Measurements from ENCODE around the gene PRDM11.
"Not testable (repeated sequence)": the region's sequence is repeated elsewhere in the genome, so short reads cannot be mapped to it uniquely, and the experiment has no call there.

Gene PRDM11

DNA sequence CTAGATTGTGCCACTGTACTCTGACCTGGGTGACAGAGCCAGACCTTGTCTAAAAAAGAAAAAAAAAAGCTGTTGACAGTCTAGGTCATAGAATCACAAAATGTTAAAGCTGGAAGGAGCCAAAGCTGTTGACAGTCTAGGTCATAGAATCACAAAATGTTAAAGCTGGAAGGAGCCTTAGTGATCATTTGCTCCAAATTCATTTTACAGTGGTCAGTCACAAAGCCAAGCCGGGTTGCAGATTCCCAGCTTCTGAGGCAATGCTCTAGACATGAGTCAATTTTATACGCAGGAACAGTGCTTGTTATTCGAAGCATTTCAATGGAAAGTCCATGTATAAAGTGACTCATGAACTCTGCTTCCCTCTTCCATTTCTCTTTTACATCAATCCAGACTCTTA, 92.3 kb downstream of the PRDM11 start:
- no peak for DNase-seq

DNA sequence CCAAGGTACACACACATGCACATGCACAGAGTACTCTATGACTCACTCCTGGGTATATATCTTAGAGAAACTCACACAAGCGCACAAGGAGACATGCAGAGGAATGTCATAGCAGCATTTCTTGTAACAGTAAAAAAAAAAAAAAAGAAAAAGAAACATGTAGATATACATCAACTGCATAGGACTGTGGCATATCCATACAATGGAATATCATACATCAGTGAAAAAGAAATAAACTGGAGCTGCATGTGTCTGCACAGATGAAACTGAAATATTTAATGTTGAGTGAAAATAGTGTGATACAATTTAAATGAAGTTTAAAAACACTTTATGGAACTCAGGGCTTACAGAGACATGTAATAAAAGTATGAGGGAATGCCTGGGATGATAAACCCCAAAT, 93.3 kb downstream of the PRDM11 start:
- no peak for DNase-seq

DNA sequence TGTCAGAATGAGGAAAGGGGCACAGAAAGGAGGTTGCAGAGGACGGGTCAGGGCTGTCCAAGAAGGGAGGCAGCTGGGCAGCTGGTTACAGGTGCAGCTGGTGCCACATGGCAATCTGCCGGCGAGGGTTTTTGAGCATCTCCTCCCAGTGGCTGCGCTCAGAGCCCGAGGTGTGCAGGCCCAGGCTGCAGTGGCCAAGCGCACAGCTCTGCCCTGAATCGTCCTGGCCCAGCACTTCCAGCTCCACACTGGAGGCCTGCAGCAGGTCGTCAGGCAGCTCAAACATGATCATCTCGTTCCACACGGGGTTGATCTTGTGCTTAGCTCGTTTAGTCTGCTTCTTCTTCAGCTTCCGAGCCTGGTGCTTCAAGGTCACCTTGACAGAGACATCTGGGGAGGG, 97.5 kb downstream of the PRDM11 start:
- DNase-seq, result no peak

DNA sequence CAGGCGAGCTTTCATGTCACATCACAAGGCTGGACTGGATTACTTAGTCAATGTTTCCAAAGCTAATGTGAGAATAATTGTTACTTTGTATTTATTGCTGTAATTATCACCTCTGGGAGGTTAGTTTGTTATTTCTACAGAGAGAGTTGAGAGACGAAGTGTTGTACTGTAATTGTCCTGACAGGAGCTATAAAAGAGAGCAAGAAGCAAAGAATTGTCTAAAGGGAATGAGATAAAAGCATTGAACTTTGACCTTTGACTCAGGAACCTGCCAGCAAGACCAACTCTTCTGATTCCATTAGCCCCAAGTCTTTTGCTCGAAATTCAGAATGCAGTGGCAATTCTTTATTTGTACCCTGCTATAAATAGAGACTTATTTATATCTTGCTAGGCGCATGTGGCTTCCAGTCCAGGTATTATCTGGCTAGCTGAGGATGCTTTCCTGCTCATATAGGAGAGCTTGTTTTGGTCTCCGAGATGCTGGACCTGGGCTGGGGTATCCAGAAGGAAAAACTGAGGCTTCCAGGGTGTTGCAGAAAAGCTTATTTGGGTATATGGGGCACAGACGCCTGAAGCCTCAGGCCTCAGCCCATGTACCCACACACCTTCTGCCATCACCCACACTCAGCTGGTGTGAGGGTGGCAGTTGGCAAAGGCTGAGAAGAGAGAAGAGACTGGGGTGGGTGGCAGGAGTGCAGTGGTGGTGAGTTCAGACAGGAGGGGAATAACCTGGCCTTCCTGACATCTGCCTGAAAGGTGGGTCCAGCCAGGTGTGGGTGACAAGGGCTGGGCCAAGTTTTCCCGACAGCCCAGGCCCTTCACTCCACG, 99.0 kb downstream of the PRDM11 start:
- DNase-seq, result no peak

DNA sequence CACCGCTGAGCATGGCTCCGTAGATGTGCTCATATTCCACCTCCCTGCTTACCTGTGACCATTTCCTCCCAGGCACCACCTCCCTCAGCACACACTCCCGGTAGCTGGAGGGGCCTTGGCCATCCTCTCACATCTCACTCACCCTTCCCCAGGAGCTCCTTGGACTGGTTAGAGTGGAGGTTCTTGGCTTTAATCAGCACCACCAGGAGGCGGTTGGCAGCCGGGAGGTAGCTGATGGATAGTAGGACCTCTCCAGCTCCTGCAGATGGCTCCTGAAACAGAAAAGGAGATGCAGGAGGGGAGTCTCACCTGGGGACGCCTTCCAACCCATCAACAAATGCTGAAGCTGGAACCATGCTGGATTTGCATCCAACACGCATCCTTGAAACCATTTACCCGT, 99.8 kb downstream of the PRDM11 start:
- DNase-seq, result no peak

DNA sequence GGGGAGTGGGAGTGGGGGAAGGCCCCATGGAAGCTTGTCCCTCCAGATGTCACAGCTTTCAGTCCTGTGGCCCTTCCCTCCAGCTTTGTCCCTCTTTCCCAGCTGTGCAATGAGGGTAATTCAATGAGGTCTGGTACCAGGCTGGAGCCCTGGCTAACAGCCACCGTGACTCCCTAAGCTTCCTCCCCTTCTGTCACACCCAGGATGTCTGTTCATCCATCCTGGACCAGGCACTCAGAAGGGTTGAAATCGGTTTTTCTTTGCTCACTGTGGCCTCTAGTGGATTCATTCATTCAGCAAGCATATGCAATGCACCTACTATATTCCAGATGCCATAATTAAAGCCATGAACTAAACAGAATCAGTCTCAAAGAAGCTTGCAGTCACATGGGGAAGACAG, 101.0 kb downstream of the PRDM11 start:
- no peak for DNase-seq

DNA sequence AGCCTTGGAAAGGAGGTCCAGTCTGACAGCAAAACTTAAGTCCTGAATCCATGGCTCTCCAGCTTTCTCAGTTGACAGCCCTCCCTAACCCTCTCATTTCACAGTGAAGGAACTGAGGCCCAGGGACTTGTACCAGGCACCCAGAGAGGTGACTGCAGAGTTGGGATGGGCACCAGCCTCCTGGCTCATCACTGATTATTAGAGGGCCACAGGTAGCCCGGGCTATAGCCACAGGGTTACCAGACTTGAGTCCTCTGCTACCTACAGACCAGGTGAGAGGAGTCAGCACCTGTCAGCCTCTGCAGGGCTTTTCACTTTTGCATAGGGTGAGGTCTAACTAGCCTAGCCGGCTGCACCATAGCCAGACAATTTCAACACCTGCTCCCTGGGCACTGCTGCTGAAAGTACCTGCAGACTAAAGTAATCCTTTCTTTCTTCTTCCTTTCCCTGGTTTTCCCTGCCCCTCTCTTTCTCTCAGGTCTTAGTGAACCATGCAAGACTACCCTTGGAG, 102.1 kb downstream of the PRDM11 start:
- no peak for DNase-seq

DNA sequence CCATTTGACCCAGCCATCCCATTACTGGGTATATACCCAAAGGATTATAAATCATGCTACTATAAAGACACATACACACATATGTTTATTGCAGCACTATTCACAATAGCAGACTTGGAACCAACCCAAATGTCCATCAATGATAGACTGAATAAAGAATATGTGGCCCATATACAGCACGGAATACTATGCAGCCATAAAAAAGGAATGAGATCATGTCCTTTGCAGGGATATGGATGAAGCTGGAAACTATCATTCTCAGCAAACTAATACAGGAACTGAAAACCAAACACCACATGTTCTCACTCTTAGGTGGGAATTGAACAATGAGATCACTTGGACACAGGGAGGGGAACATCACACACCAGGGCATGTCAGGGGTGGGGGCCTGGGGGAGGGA, 102.9 kb downstream of the PRDM11 start:
- not testable (repeated sequence) for DNase-seq

DNA sequence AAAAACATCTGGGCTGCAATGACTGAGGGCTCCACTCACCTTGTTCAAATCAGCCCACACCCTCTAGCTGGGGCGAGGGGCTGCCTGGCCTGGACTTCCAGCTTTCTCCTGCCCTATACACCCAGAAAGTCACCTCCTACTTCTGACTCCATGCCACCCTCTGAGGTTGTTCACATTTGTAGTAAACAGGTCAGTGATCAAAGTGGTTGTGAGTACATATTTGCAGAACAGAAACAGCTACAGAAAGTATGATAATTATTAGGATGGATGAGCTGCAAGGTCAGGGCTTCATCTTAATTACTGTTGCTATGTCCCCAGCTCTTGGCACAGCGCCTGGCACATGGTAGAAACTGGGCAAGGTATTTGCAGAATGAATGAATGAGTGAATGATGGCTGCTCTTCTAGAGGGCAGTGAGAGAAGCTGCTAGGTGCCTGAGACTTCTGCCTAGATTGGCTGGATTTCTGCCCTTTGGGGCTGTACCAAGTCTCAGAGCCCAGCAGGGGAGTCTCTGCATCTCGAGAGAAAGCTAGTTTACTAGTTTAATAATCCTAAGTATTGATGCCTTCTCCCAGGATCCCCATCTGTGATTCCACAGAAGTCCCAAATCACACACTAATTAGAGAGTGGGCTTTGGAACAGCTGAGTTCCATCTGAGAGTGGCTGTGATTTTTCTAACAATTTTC, 103.7 kb downstream of the PRDM11 start:
- no peak for DNase-seq

DNA sequence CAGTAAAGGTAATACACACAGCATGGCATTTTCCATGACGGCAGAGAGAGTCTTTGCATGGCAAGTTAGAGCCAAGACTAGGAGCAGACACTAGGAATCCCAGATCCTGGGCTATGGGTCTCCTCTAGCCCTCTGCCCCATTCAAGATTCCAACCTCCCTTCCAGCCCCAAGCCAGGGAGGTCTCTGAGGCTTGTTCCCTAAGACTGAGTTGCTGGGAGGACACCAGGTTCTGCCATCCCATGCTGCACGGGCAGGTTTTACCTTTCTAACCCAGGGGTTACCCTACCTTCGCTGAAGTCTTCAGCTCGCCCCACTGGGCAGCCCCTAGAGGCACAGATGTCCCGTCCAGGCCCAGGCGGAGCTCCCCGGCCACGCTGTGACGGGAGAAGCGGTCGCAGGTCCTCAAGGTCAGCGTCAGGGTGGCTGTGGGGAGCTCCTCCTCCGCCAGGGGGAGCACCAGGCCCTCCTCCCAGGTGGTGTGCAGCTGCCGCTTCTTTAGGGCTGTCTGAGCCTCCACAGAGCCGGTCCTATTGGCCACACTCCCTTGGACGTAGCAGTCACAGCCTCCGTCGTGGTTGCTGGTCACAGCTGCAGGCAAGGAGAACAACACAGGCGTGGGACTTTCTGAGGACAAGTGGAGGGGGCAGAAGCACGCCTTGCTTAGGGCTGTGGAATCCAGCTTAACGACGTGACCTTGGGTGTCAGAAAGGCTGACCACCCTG, 105.9 kb downstream of the PRDM11 start:
- peak; percentile 41 to 52 for DNase-seq

DNA sequence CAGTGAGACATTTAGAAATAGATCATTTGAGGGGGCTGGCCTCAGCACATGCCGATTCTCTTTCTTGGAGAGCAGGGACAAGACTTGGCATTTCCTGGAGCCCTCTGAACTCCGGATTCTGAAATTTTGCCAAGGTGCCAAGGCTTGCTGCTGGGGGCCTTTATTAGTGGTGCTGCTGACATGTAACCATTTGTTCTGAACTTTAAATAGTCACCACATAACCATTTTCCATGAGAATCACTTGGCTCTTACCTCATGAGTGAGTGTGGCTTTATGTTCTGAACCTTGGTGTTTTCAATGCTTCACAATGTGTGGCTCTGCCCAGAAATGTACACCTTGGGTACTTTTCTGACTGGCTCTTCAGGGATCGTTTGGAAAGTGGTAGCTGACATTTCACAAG, 106.4 kb downstream of the PRDM11 start:
- DNase-seq, result no peak

DNA sequence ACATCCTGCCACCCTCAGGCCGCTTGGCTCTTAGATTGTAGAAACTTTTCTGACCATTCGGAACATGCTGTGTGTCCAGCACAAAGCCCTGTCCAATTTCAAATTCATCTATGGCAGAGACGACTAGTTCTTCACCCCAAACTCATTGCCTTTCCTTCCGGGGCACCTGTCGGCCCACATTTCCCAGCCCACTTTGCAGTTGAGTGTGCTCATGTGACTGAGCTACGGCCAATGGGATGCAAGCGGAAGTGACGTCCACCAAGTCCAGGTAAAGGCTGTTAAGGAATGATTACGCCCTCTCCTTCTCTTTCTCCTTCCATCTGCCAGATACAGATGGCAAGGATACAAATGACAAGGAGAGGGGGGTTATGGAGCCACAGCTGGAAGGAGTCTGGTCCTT, 107.2 kb downstream of the PRDM11 start:
- DNase-seq, result no peak

DNA sequence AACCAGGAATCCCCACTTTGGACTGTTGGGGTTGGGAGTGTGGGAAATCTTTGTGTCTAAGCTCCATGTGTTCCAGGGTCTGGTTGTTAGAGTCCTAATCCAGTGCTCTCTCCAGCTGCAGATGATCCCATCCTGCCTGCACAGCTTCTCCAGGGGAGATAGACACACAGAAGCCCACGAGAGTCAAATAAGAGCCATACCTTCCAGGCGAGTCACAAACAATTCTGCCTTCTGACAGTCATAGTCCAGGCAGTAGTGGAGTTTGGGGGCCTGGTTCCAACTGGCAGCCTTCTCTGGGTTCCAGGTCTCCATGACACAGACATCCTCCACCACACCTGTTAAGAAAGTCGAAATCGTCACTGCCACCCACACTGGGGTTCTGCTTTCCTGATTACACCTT, 107.6 kb downstream of the PRDM11 start:
- no peak for DNase-seq

DNA sequence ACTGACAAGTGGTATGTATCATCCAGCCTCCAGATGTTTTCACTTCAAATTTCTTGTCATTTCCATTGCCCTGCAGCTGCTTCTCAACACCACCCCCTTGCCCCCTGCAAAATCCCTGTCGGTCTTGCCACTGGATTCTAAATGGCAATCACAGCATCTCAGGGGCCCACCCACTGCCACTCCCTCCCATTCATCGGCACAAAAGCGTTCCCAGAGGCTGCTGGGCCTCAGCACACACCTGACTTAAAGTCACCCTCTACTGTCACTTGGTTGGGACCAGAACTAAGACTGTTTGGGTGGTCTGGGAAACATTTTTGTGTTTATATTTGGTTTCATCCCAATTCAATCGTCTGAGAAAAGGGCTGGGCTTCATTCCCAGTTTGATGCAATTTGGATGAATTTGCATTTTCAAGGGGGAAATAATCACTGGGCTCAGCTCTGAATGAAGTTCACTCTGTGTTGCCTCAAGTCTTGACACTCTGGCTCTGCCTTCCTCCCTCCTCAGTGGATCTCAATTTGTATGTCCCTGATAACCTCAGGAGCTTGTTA, 112.6 kb downstream of the PRDM11 start:
- DNase-seq, result no peak

DNA sequence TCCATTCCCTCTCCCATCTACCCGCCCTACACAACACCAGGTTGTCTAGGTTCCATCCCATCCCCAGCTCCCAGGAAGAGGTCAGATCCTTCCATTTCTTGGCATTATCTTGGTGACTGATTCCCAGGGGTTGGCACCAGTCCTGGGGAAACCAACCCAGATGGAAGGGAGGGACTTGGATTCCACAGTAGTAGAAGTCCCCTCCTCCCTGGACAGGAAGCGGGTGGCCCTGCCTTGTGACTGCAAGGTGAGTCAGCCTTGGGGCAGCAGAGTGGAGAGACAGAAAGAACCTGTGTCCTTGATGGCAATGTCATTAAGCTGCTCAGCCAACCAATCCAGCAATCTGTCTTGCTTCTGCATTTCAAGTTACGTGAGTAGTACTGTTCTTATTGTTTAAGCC, 113.2 kb downstream of the PRDM11 start:
- no peak for DNase-seq

DNA sequence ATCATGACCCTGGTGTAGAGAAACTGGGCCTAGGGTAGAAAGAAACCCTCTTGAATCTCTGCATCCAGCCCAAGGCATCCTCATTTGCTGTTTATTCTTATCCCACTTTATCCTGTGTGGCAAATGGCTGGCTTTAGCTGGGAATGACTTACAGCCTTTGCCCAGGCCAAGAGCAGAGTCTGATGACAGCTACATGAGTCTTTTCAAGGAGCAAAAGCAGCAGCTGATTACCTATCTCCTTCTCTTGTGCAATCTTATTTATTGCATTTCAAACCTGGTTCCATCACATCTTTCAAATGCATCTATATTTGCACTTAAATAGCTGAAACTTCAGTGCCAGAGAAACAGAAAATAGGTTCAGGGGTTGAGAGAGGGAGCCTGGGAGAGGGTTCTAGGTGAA, 113.6 kb downstream of the PRDM11 start:
- no peak for DNase-seq

DNA sequence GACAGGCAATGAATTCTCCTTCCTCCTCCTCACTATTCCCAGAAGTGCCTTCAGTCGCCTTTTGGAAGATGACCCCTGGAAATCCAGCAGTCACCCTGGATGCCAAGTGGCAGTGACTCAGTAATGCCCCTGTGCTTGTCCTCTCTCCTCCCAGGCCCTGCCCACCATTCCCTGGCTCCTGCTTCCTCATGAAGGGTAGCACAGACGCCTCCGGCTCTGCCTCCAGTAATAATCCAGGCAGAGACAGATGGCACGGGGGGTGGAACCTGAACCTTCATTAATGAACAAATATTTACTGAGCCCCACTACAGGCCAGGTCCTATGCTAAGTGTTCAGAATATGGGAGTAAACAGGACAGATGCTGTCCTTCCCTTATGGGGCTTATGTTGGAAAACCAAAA, 116.5 kb downstream of the PRDM11 start:
- no peak for DNase-seq

DNA sequence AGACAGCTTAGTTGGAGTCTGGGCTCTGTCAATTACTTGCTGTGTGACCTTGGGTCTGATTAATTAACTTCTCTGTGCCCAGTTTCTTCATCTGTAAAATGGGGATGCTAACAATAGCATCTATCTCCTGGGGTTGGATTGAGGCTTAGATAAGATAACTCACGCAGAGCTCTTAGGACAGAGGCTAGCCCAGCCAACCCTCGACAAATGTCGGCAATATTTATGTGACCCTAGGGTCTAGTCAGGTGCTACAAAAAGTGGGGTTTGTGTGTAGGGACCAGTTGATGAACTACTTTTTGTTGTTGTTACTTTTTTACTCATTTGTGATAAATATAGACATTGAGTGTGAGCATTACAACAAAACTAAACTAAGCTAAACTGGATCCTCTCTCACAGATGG, 117.3 kb downstream of the PRDM11 start:
- DNase-seq, result no peak

DNA sequence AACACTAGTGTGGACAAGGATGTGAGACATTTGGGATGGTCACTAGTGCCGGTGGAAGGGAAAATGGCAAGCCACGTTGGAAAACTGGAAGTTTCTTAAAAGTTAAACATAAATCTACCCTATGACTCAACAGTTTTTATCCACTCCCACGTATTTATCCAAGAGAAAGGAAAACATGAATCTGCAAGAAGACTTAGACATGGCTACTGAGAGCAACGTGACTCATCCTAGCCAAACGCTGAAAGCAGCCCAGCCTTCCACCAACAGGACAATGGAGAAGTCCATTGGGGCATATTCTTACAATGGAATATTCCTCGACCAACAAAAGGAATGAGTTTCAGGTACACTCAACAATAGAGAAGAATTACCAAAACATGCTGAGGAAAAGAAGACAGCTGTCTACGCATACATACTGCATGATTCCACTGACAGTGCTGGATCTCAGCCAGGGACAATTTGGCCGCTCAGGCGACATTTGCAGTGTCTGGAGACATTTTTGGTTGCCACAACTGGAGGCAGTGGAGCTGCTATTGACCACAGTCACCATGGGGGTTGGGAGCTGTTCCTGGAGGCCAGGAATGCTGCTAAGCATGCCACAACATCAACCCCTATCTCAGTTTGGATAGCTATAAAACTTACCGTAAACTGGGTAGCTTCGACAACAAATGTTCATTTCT, 118.5 kb downstream of the PRDM11 start:
- no peak for DNase-seq

DNA sequence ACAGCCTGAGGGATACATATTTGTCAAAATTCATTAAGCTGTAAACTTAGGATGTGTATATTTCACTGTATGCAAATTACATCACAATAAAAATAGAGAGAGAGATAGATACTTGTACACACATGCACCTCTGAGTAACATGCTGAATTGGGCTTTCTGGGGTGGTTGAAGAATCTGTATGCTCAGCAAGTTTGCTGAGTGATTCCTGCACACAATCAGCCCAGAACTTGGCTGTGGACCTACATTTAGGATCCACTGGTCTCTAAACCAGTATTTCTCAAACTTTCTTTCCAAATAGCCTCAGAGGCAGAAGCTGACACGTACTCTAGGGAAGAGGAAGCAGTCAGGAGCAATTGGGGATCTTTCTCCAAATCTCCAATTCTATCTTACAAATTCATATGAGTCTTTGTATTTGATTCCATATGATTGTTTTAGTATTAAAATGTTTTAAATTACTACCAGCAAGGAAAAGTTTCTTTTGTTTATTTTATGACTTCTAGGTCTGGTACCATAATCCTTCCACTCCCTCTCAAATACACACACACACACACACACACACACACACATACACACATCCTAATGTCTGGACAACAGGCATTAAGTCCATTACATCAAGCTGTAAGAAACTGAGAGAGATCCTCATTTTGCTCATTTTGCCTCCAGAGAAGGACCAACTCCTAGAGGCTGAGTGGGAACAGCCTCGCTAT, 119.7 kb downstream of the PRDM11 start:
- DNase-seq, result no peak

DNA sequence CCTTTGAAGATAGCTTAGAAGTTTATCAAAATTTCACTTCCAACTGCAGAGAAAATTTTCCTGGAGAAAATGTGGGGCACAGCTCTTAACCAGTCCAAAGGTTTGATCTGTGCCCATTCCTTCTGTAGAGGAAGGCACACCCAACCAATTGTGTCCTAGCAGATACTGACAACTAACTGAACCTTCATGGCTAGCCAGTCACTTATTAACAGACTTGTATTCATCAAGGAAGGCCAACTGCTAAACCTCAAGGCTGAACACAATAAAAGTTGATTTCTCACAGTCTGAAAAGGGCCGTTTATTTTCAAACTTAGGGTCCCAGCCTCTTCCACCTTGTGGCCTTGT, 120.2 kb downstream of the PRDM11 start:
- no peak for DNase-seq

DNA sequence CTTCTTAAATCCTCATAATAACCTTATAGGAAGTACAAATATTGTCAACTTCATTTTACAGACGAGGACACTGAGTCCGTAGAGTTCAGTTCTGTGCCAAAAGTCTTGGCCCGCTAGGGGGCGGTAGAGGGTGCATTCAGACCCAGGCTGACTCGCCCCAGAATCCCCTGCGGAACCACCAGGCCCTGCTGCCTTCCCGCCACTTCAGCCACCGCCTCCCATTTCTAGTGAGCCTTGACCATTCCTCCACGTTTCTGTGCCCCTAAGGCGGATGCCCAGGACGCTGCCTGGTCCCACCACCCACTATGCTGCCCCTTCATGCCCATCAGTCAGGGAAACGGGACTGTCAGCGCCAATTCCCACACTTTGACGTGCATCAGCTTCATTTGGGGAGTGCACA, 120.6 kb downstream of the PRDM11 start:
- DNase-seq, result peak; percentile 30 to 45
